HL-60 (cell line): ENCODE results near the gene DNAI7.

Experiments
- DNase-seq, 2 experiments: peaks; one replicate each; pipeline ENCODE4 v3.0.0-alpha.2; 2010 to 2020; ENCODE audit warnings: low read depth in 1 of 2, low spot score in 1 of 2
- H3K27ac ChIP-seq: fragments of 250-450 bp; sonication (Bioruptor Pico); replicated peaks from 2 replicates; pipeline ENCODE4 v1.5.1; 2020; ENCODE audit warnings: mild to moderate bottlenecking, moderate library complexity
- H3K27me3 ChIP-seq: fragments of 250-450 bp; sonication (Bioruptor Pico); 2 replicates; pipeline ENCODE4 v1.5.1; 2021; ENCODE audit warnings: mild to moderate bottlenecking, moderate library complexity; ENCODE audit not compliant: insufficient read depth, poor library complexity, severe bottlenecking
- H3K4me3 ChIP-seq: replicated peaks from 2 replicates; pipeline ENCODE4 v1.5.1; 2011; ENCODE audit warnings: mild to moderate bottlenecking, control low read depth, low read length; ENCODE audit not compliant: insufficient read depth
- CTCF ChIP-seq: IDR thresholded peaks from one replicate; pipeline ENCODE4 v1.5.1; 2011; ENCODE audit warnings: low read length, control low read depth, inconsistent platforms; ENCODE audit not compliant: insufficient read depth
- GABPA ChIP-seq: IDR thresholded peaks from 2 replicates; pipeline ENCODE4 v1.6.1; 2012; ENCODE audit warnings: low read depth
- POLR2AphosphoS5 ChIP-seq: IDR thresholded peaks from 2 replicates; pipeline ENCODE4 v1.6.1; 2012; ENCODE audit warnings: low read depth
- REST ChIP-seq: IDR thresholded peaks from 2 replicates; pipeline ENCODE4 v1.6.1; 2012; ENCODE audit warnings: low read depth; ENCODE audit not compliant: insufficient replicate concordance
- SPI1 ChIP-seq: IDR thresholded peaks from 2 replicates; pipeline ENCODE4 v1.6.1; 2012; ENCODE audit warnings: low read depth, mild to moderate bottlenecking, borderline replicate concordance

DNAI7 gene

GRCh38 chr12:25241167-25242020, 46.4 kb upstream of the DNAI7 start:
- TF ChIP-seq SPI1 (no peak), CTCF (peak; percentile 31)
- no peak overlapping the region for H3K27ac ChIP-seq
- no peaks in the 10 kb centered on the region for H3K27me3 ChIP-seq
- peak in 1 of 2 experiments; percentile 7 for DNase-seq
- H3K4me3 ChIP-seq, result no peak overlapping the region

- H3K4me3 ChIP-seq, result no peak overlapping the region
- H3K27me3 ChIP-seq, result no peaks in the 10 kb centered on the region
- DNase-seq, result no peak
- TF ChIP-seq POLR2AphosphoS5 (no peak), CTCF (no peak), REST (no peak), SPI1 (no peak), GABPA (no peak)
- no peak overlapping the region for H3K27ac ChIP-seq
These were observed 41.7 kb upstream of the DNAI7 start for GRCh38 chr12:25236626-25237025.

- TF ChIP-seq POLR2AphosphoS5 (no peak), GABPA (no peak), REST (no peak), CTCF (no peak), SPI1 (no peak)
- Histone ChIP-seq H3K27me3 (no peaks in the 10 kb centered on the region), H3K27ac (no peak overlapping the region), H3K4me3 (no peak overlapping the region)
- DNase-seq, result no peak
These were observed 41.2 kb upstream of the DNAI7 start for GRCh38 chr12:25236190-25236589.

- H3K27ac ChIP-seq, result no peak overlapping the region
- H3K27me3 ChIP-seq, result no peaks in the 10 kb centered on the region
- H3K4me3 ChIP-seq, result no peak overlapping the region
- TF ChIP-seq GABPA (no peak), REST (no peak), CTCF (no peak), SPI1 (no peak), POLR2AphosphoS5 (no peak)
- no peak for DNase-seq
These were observed 18.4 kb upstream of the DNAI7 start for GRCh38 chr12:25213338-25213737.
